Naive thymus-derived CD4-positive, alpha-beta T cell (primary cell): ENCODE results near the gene HBB. TPM values are rescaled to one million over a fixed set of nuclear protein-coding genes. Genes with fewer than 3 reads are reported as not detected.

ENCODE experiments used
- ATAC-seq: fragments of 150-1000 bp; cut with Tn5 transposase; 2 replicates; pipeline ENCODE4 v1.10.0; 2021; ENCODE audit warnings: mild to moderate bottlenecking, moderate library complexity
- CTCF ChIA-PET: fragments of 350-600 bp; sonication (Branson Sonifier 250); formaldehyde crosslinking; loops from one replicate; lab custom pipeline; 2021; ENCODE audit warnings: antibody characterized with exemption; lab: Charles Lee
- POLR2A ChIA-PET: fragments of 350-600 bp; sonication (Branson Sonifier 250); formaldehyde crosslinking; loops from one replicate; lab custom pipeline; 2021; ENCODE audit warnings: antibody characterized with exemption, inconsistent platforms; lab: Charles Lee
- DNase-seq, 9 donors: peaks; one replicate each; pipeline versions ENCODE4 v3.0.0 to v3.0.0-alpha.2; 2020 to 2022; ENCODE audit warnings: mixed read lengths in 1 of 9
- H3K27ac ChIP-seq: one replicate; pipeline ENCODE4 v1.7.0; 2013; ENCODE audit warnings: mild to moderate bottlenecking, low read depth, low read length, moderate library complexity
- H3K27me3 ChIP-seq, 2 donors: one replicate each; pipeline ENCODE4 v1.7.0; 2013; ENCODE audit warnings: low read length in 2 of 2, mild to moderate bottlenecking in 2 of 2, moderate library complexity in 2 of 2; ENCODE audit not compliant: control insufficient read depth in 2 of 2, insufficient read depth in 2 of 2
- H3K36me3 ChIP-seq, 3 experiments: 1 replicate in 2 of 3; 2 replicates in 1 of 3; pipeline ENCODE4 v1.7.0; 2013; ENCODE audit warnings: low read length in 3 of 3, mild to moderate bottlenecking in 3 of 3, moderate library complexity in 1 of 3; ENCODE audit not compliant: insufficient read depth in 3 of 3, control insufficient read depth in 2 of 3
- H3K4me1 ChIP-seq, 2 donors: one replicate each; pipeline ENCODE4 v1.7.0; 2013; ENCODE audit warnings: low read length in 2 of 2, mild to moderate bottlenecking in 2 of 2, moderate library complexity in 1 of 2; ENCODE audit not compliant: control insufficient read depth in 2 of 2, insufficient read depth in 2 of 2
- H3K4me3 ChIP-seq: 2 replicates; pipeline ENCODE4 v1.7.0; 2013; ENCODE audit warnings: mild to moderate bottlenecking, low read length
- H3K9me3 ChIP-seq, 3 experiments: 1 replicate in 2 of 3; 2 replicates in 1 of 3; pipeline ENCODE4 v1.7.0; 2013; ENCODE audit warnings: low read length in 3 of 3; ENCODE audit not compliant: control insufficient read depth in 2 of 3
- H3K27ac Mint-ChIP-seq, 9 donors: one replicate each; pipeline ENCODE4 v1.8.0; 2020 to 2022; ENCODE audit warnings: mixed read lengths in 9 of 9, mild to moderate bottlenecking in 8 of 9, moderate library complexity in 5 of 9, inconsistent platforms in 2 of 9
- H3K27me3 Mint-ChIP-seq, 5 donors: one replicate each; pipeline ENCODE4 v1.8.0; 2021 to 2022; ENCODE audit warnings: mixed read lengths in 5 of 5, mild to moderate bottlenecking in 1 of 5
- H3K36me3 Mint-ChIP-seq, 5 donors: one replicate each; pipeline ENCODE4 v1.8.0; 2020 to 2022; ENCODE audit warnings: mixed read lengths in 5 of 5, mild to moderate bottlenecking in 3 of 5, inconsistent platforms in 1 of 5
- H3K4me1 Mint-ChIP-seq, 7 donors: one replicate each; pipeline ENCODE4 v1.8.0; 2020 to 2022; ENCODE audit warnings: mixed read lengths in 7 of 7, mild to moderate bottlenecking in 3 of 7, inconsistent platforms in 1 of 7
- H3K4me3 Mint-ChIP-seq, 10 donors: one replicate each; pipeline ENCODE4 v1.8.0; 2020 to 2022; ENCODE audit warnings: mild to moderate bottlenecking in 10 of 10, mixed read lengths in 10 of 10, moderate library complexity in 6 of 10, inconsistent platforms in 2 of 10
- H3K9me3 Mint-ChIP-seq, 11 donors: one replicate each; pipeline ENCODE4 v1.8.0; 2020 to 2022; ENCODE audit warnings: mixed read lengths in 11 of 11, mild to moderate bottlenecking in 4 of 11, inconsistent platforms in 1 of 11, moderate library complexity in 1 of 11
- intact Hi-C, 2 donors: fragments of 100-400 bp; cut with micrococcal nuclease; formaldehyde crosslinking; loops; one replicate each; pipeline ENCODE4 v1.15.1; 2023
- polyA plus RNA-seq, 2 donors: library from polyadenylated mRNA; unstranded; fragments of 300-500 nt; fragmentation: Illumina TruSeq; gene quantifications; one replicate each; pipeline ENCODE4 v1.2.3, GENCODE V29; 2021
- total RNA-seq, 6 experiments: library from RNA in 5 of 6; stranded (reverse) in 5 of 6; gene quantifications; 1 replicate in 5 of 6; 2 replicates in 1 of 6; pipeline ENCODE4 v1.2.3 and lab custom pipeline; 2021 to 2026

The HBB gene
- total and polyA plus RNA-seq, 7 experiments from 2014 or later = 0.67 to 56.2 (median 0.95) TPM; not detected in 3

- peaks cover 0 to 17% (median 5%) of the 10 kb centered on the region in 5 donors for H3K27me3 Mint-ChIP-seq
- Histone ChIP-seq H3K9me3 (no peaks in the 10 kb centered on the region), H3K4me3 (no peak overlapping the region), H3K4me1 (no peaks in the 10 kb centered on the region), H3K36me3 (no peaks in the 10 kb centered on the region), H3K27me3 (no peaks in the 10 kb centered on the region), H3K27ac (no peak overlapping the region)
- POLR2A ChIA-PET = no interaction called here
- intact Hi-C loops = no loop called here
- CTCF ChIA-PET = interaction anchor here (0.6 kb wide), 1 partner anchor 110 kb away, joined by 4 read pairs; no protein-coding TSS in a partner anchor
- DNase-seq = no peak
- H3K4me1 Mint-ChIP-seq = no peaks in the 10 kb centered on the region
- no peak for ATAC-seq
- H3K27ac Mint-ChIP-seq = no peak overlapping the region
- H3K36me3 Mint-ChIP-seq = no peaks in the 10 kb centered on the region
- peaks cover 0 to 20% (median 4%) of the 10 kb centered on the region in 11 donors for H3K9me3 Mint-ChIP-seq
- no peak overlapping the region for H3K4me3 Mint-ChIP-seq
These were observed 3.2 kb downstream of the HBB start for GRCh38 chr11:5223686-5224085.

- no peaks in the 10 kb centered on the region for H3K27me3 ChIP-seq
These were observed 3.7 kb downstream of the HBB start for GRCh38 chr11:5223146-5223545.

GRCh38 chr11:5210376-5210885, 16.4 kb downstream of the HBB start:
- POLR2A ChIA-PET = no interaction called here
- intact Hi-C loops = no loop called here
- H3K36me3 ChIP-seq = no peaks in the 10 kb centered on the region
- no peaks in the 10 kb centered on the region for H3K4me1 ChIP-seq
- CTCF ChIA-PET = no interaction called here
- no peak overlapping the region for H3K4me3 Mint-ChIP-seq
- ATAC-seq = no peak
- H3K4me3 ChIP-seq = no peak overlapping the region
- H3K9me3 ChIP-seq = no peaks in the 10 kb centered on the region
- H3K9me3 Mint-ChIP-seq = peaks cover 0 to 4% (median 0%) of the 10 kb centered on the region in 11 donors
- no peak overlapping the region for H3K27ac Mint-ChIP-seq
- no peaks in the 10 kb centered on the region for H3K36me3 Mint-ChIP-seq
- no peaks in the 10 kb centered on the region for H3K4me1 Mint-ChIP-seq
- no peaks in the 10 kb centered on the region for H3K27me3 Mint-ChIP-seq
- no peak overlapping the region for H3K27ac ChIP-seq
- H3K27me3 ChIP-seq = no peaks in the 10 kb centered on the region
- DNase-seq = no peak

More at GRCh38 chr11:5223146-5223545, 3.7 kb downstream of the HBB start:
- peaks cover 0 to 17% (median 5%) of the 10 kb centered on the region in 5 donors for H3K27me3 Mint-ChIP-seq
- CTCF ChIA-PET = interaction anchor here (0.6 kb wide), 1 partner anchor 109 kb away, joined by 4 read pairs; no protein-coding TSS in a partner anchor
- no peak overlapping the region for H3K27ac ChIP-seq
- no peak overlapping the region for H3K4me3 Mint-ChIP-seq
- no peaks in the 10 kb centered on the region for H3K4me1 Mint-ChIP-seq
- intact Hi-C loops = no loop called here
- no peak overlapping the region for H3K4me3 ChIP-seq
- peaks cover 0 to 23% (median 4%) of the 10 kb centered on the region in 11 donors for H3K9me3 Mint-ChIP-seq
- no peaks in the 10 kb centered on the region for H3K36me3 ChIP-seq
- POLR2A ChIA-PET = no interaction called here
- H3K36me3 Mint-ChIP-seq = no peaks in the 10 kb centered on the region
- H3K27ac Mint-ChIP-seq = no peak overlapping the region
- DNase-seq (no peak), ATAC-seq (no peak)
- no peaks in the 10 kb centered on the region for H3K4me1 ChIP-seq
- H3K9me3 ChIP-seq = no peaks in the 10 kb centered on the region

GRCh38 chr11:5204787-5205186, 22.1 kb downstream of the HBB start:
- Mint-ChIP-seq H3K27ac (no peak overlapping the region), H3K4me1 (no peaks in the 10 kb centered on the region), H3K27me3 (peaks cover 0 to 23% (median 5%) of the 10 kb centered on the region in 5 donors), H3K4me3 (no peak overlapping the region), H3K9me3 (no peaks in the 10 kb centered on the region), H3K36me3 (no peaks in the 10 kb centered on the region)
- intact Hi-C loops = no loop called here
- Histone ChIP-seq H3K4me3 (no peak overlapping the region), H3K27ac (no peak overlapping the region), H3K4me1 (no peaks in the 10 kb centered on the region), H3K9me3 (no peaks in the 10 kb centered on the region), H3K36me3 (no peaks in the 10 kb centered on the region), H3K27me3 (no peaks in the 10 kb centered on the region)
- POLR2A ChIA-PET = no interaction called here
- ATAC-seq (no peak), DNase-seq (no peak)
- CTCF ChIA-PET = no interaction called here

- Mint-ChIP-seq H3K9me3 (no peaks in the 10 kb centered on the region), H3K4me3 (no peak overlapping the region), H3K27ac (no peak overlapping the region), H3K27me3 (peaks cover 0 to 24% (median 8%) of the 10 kb centered on the region in 5 donors), H3K36me3 (no peaks in the 10 kb centered on the region), H3K4me1 (no peaks in the 10 kb centered on the region)
- intact Hi-C loops = no loop called here
- no peaks in the 10 kb centered on the region for H3K27me3 ChIP-seq
- H3K36me3 ChIP-seq = no peaks in the 10 kb centered on the region
- H3K9me3 ChIP-seq = no peaks in the 10 kb centered on the region
- H3K4me1 ChIP-seq = no peaks in the 10 kb centered on the region
- DNase-seq (no peak), ATAC-seq (no peak)
- CTCF ChIA-PET = no interaction called here
- H3K27ac ChIP-seq = no peak overlapping the region
- no peak overlapping the region for H3K4me3 ChIP-seq
- POLR2A ChIA-PET = no interaction called here
These were observed 23.5 kb downstream of the HBB start for GRCh38 chr11:5203366-5203765.

GRCh38 chr11:5200582-5200981, 26.3 kb downstream of the HBB start, which contains the start of gene OR51V1:
TSS of gene OR51V1 (minus strand) at chr11:5200682. CDS start at chr11:5200682, 0 bp downstream.
- Mint-ChIP-seq H3K36me3 (no peaks in the 10 kb centered on the region), H3K4me1 (no peaks in the 10 kb centered on the region), H3K27ac (no peak within 1 kb of the TSS), H3K4me3 (no peak within 1 kb of the TSS), H3K9me3 (no peaks in the 10 kb centered on the region), H3K27me3 (peaks cover 0 to 24% (median 8%) of the 10 kb centered on the region in 5 donors)
- DNase-seq = no peak
- Histone ChIP-seq H3K27ac (no peak within 1 kb of the TSS), H3K9me3 (no peaks in the 10 kb centered on the region), H3K4me3 (no peak within 1 kb of the TSS), H3K27me3 (no peaks in the 10 kb centered on the region), H3K4me1 (no peaks in the 10 kb centered on the region), H3K36me3 (no peaks in the 10 kb centered on the region)
- CTCF ChIA-PET = no interaction called here
- no peak for ATAC-seq
- POLR2A ChIA-PET = no interaction called here
- intact Hi-C loops = no loop called here

- no peaks in the 10 kb centered on the region for H3K36me3 ChIP-seq
- H3K27ac ChIP-seq = no peak overlapping the region
- no peaks in the 10 kb centered on the region for H3K4me1 Mint-ChIP-seq
- H3K4me1 ChIP-seq = no peaks in the 10 kb centered on the region
- H3K27ac Mint-ChIP-seq = no peak overlapping the region
- H3K36me3 Mint-ChIP-seq = no peaks in the 10 kb centered on the region
- ATAC-seq = no peak
- no peaks in the 10 kb centered on the region for H3K9me3 ChIP-seq
- H3K9me3 Mint-ChIP-seq = peaks cover 0 to 2% (median under 1%) of the 10 kb centered on the region in 11 donors
- POLR2A ChIA-PET = interaction anchor here (0.7 kb wide), 1 partner anchor 295 kb away, joined by 3 read pairs; no protein-coding TSS in a partner anchor
- no peak overlapping the region for H3K4me3 Mint-ChIP-seq
- intact Hi-C loops = no loop called here
- H3K27me3 ChIP-seq = no peaks in the 10 kb centered on the region
- H3K4me3 ChIP-seq = no peak overlapping the region
- peaks cover 0 to 25% (median 8%) of the 10 kb centered on the region in 5 donors for H3K27me3 Mint-ChIP-seq
- CTCF ChIA-PET = no interaction called here
- DNase-seq = no peak
These were observed 28.6 kb downstream of the HBB start for GRCh38 chr11:5198285-5198684.
